Endodermal cell (in vitro differentiated cells): Measurements from ENCODE around the gene MMADHC. TPM values are rescaled to one million over a fixed set of nuclear protein-coding genes. Genes with fewer than 3 reads are reported as not detected.

Experiments used
- DNase-seq: peaks from one replicate; pipeline ENCODE4 v3.0.0-alpha.2; 2017
- H3K27ac ChIP-seq: 2 replicates; pipeline ENCODE4 v1.5.1; 2013; ENCODE audit warnings: mild to moderate bottlenecking, low read depth, low read length, moderate library complexity
- H3K27me3 ChIP-seq: 2 replicates; pipeline ENCODE4 v1.6.1; 2013; ENCODE audit warnings: mild to moderate bottlenecking, low read length, moderate library complexity; ENCODE audit not compliant: insufficient read depth, control insufficient read depth, poor library complexity, severe bottlenecking
- H3K36me3 ChIP-seq: 2 replicates; pipeline ENCODE4 v1.7.0; 2013; ENCODE audit warnings: mild to moderate bottlenecking, low read length, moderate library complexity; ENCODE audit not compliant: control insufficient read depth, insufficient read depth
- H3K4me1 ChIP-seq: one replicate; pipeline ENCODE4 v1.7.0; 2013; ENCODE audit warnings: low read length; ENCODE audit not compliant: control insufficient read depth, insufficient read depth
- H3K4me3 ChIP-seq: 2 replicates; pipeline ENCODE4 v1.5.1; 2013; ENCODE audit warnings: mild to moderate bottlenecking, low read length, moderate library complexity
- H3K9ac ChIP-seq: 2 replicates; pipeline ENCODE4 v1.6.1; 2013; ENCODE audit warnings: mild to moderate bottlenecking, low read length, moderate library complexity; ENCODE audit not compliant: poor library complexity, severe bottlenecking; ENCODE audit errors: extremely low read depth
- H3K9me3 ChIP-seq: 2 replicates; pipeline ENCODE4 v1.6.1; 2013; ENCODE audit warnings: mild to moderate bottlenecking, low read length, moderate library complexity; ENCODE audit not compliant: control insufficient read depth
- H3K27ac Mint-ChIP-seq: 2 replicates; pipeline ENCODE4 v1.8.0; 2020; ENCODE audit warnings: mixed read lengths
- H3K27me3 Mint-ChIP-seq: 2 replicates; pipeline ENCODE4 v1.8.0; 2021; ENCODE audit warnings: mild to moderate bottlenecking, mixed read lengths; ENCODE audit not compliant: insufficient read depth
- H3K36me3 Mint-ChIP-seq: 2 replicates; pipeline ENCODE4 v1.8.0; 2020; ENCODE audit warnings: low read depth, mixed read lengths
- H3K4me1 Mint-ChIP-seq: 2 replicates; pipeline ENCODE4 v1.8.0; 2020; ENCODE audit warnings: mixed read lengths
- H3K4me3 Mint-ChIP-seq: 2 replicates; pipeline ENCODE4 v1.8.0; 2020; ENCODE audit warnings: mild to moderate bottlenecking, moderate library complexity, mixed read lengths
- H3K9me3 Mint-ChIP-seq: 2 replicates; pipeline ENCODE4 v1.8.0; 2020; ENCODE audit warnings: mild to moderate bottlenecking, mixed read lengths
- WGBS, 2 experiments: methylation state at CpG; one replicate each; pipeline versions ENCODE4 v1.1.5 to v1.1.7; 2013; ENCODE audit warnings: missing lambda C conversion rate in 2 of 2, mixed read lengths in 1 of 2; ENCODE audit not compliant: insufficient coverage in 1 of 2, insufficient read length in 1 of 2; 5-methylcytosine and 5-hydroxymethylcytosine counted together
- total RNA-seq, 2 donors: library from RNA; stranded (reverse); fragmentation: NEBNext Ultra II Directional in 1 of 2; extraction: Animal tissue kit (Norgen Biotek cat#: 25700) in 1 of 2; gene quantifications; 2 replicates in 1 of 2; 3 replicates in 1 of 2; pipeline ENCODE4 v1.2.1, GENCODE V29; 2021
- TF ChIP-seq, protein P1 (sequence below): fragments of 200-600 bp; sonication (generic); conservative IDR thresholded peaks from 2 replicates; pipeline ENCODE4 v1.5.0; 2021; ENCODE audit warnings: antibody characterized with exemption, mild to moderate bottlenecking

Gene MMADHC
- total RNA-seq, 2 donors from 2014 or later: 105 to 108 TPM

DNA sequence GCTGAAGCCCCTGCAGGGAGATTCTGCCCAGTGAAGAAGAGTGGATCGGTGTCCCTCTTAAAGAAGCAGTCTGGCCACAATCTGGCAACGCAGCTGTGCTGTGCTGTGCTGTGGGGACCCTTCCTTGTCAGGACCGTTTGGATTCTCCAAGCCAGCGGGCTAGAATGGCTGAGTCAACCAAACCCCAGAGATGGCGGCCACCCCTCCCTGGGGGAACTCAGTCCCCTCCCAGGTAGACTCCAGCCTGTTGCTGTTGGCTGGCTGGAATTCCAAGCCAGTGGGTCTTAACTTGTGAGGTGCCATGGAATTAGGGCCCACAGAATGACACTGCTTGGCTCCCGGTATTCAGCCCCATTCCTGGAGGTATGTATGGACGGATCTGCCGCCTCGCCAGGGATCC lies 62.3 kb downstream of the MMADHC start:
- Mint-ChIP-seq H3K9me3 (peaks cover 12% of the 10 kb centered on the region), H3K27me3 (peaks cover 14% of the 10 kb centered on the region)

More for the DNA sequence above, 62.3 kb downstream of the MMADHC start:
- Histone ChIP-seq H3K27ac (no peak overlapping the region), H3K36me3 (no peaks in the 10 kb centered on the region), H3K27me3 (no peaks in the 10 kb centered on the region), H3K9ac (no peak overlapping the region), H3K4me3 (no peak overlapping the region), H3K9me3 (no peaks in the 10 kb centered on the region), H3K4me1 (peaks cover 2% of the 10 kb centered on the region)
- Mint-ChIP-seq H3K4me1 (peaks cover 15% of the 10 kb centered on the region), H3K4me3 (no peak overlapping the region), H3K36me3 (peaks cover 4% of the 10 kb centered on the region), H3K27ac (no peak overlapping the region)
- TF ChIP-seq, protein P1, sequence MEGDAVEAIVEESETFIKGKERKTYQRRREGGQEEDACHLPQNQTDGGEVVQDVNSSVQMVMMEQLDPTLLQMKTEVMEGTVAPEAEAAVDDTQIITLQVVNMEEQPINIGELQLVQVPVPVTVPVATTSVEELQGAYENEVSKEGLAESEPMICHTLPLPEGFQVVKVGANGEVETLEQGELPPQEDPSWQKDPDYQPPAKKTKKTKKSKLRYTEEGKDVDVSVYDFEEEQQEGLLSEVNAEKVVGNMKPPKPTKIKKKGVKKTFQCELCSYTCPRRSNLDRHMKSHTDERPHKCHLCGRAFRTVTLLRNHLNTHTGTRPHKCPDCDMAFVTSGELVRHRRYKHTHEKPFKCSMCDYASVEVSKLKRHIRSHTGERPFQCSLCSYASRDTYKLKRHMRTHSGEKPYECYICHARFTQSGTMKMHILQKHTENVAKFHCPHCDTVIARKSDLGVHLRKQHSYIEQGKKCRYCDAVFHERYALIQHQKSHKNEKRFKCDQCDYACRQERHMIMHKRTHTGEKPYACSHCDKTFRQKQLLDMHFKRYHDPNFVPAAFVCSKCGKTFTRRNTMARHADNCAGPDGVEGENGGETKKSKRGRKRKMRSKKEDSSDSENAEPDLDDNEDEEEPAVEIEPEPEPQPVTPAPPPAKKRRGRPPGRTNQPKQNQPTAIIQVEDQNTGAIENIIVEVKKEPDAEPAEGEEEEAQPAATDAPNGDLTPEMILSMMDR: no peak
- 92 to 95% methylated on average over 8 to 9 of the region's 9 CpGs for WGBS, 2 experiments
- no peak for DNase-seq
